T-helper 22 cell (primary cell): ENCODE results near the gene GPR35.

ENCODE experiments used
- DNase-seq: peaks from one replicate; pipeline ENCODE4 v3.0.0-alpha.2; 2020; ENCODE audit warnings: low read depth

GPR35 gene

DNA sequence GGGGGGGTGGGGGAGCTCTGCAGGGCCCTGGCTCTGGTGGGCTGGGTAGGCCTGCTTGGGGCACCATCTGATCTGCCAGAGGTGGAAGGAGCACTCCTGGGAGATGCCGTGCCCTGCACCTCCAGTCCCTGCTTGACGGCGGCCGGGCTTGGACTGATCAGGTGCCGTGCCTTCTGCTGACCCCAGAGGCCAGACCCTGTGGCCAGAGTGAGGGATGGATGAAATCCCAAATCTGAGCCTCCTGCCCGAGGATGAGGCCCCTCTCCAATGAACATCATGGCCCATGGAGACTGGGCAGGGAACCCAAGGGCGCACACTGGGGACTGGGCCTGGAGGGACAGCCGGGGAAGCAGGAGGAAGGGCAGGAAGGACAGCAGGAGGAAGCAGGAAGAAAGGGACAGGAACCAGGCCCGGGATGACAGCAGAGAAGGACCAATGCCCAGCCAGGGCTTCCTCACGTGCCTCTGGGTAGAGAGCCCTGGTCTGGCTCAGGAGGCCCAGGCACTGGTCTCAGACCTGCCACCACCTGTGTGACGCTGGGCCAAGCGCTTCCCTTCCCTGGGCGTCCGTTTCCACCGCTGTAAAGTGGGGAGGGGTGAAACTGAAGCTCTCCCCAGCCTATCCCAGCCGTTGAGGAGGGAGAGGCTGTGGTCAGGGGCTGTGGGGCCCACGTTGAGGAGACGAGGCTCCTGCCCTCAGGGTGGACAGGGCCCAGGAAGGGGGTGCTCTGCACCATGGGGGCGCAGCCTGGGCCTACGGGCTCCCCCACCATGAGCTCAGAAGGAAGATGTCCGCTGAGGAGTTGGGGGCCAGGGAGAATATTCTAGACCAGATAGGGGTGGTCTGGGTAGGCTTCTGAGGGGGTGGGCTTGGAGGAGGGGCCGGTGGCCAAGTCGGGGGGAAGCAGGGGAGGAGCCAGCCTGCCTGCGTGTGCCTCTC is 1.0 kb upstream of the GPR35 start:
- DNase-seq: no peak

DNA sequence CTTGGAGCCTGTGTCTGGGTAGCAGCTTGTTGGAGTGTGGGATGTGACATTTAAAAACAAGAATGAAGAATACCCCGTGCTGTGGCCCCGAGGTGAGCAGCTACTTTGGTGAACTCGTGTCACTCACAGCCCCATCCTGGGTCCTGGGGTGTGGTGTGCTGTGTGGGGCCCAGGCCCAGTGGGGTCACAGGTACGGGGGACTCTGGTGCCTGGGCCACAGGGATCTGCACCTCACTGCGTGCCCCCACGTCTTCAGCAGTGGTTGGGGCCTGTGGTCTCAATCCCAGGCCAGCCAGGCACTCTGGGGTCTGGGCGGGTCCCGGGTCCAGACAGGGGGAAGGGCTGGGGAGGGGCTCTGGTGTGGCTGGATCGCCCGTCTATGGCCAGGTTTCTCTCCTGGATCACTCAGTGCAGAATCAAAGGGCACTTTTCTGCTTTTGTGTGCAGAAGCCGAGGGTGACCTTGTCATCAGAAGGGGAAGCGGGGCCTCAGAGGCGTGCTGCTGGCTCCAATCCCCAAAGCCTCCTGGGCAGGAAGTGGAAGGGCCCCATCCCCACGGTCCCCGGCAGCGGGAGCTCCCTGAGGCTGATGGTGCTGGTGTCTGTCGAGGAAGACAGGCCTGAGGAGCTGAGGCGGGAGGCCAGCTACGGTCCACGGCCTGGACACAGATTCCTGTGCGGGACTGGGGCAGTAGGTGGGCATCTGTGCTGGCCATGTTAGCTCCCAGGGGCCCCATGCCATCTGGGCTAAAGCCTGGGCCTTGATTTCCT is 1.4 kb downstream of the GPR35 start:
- DNase-seq: no peak

DNA sequence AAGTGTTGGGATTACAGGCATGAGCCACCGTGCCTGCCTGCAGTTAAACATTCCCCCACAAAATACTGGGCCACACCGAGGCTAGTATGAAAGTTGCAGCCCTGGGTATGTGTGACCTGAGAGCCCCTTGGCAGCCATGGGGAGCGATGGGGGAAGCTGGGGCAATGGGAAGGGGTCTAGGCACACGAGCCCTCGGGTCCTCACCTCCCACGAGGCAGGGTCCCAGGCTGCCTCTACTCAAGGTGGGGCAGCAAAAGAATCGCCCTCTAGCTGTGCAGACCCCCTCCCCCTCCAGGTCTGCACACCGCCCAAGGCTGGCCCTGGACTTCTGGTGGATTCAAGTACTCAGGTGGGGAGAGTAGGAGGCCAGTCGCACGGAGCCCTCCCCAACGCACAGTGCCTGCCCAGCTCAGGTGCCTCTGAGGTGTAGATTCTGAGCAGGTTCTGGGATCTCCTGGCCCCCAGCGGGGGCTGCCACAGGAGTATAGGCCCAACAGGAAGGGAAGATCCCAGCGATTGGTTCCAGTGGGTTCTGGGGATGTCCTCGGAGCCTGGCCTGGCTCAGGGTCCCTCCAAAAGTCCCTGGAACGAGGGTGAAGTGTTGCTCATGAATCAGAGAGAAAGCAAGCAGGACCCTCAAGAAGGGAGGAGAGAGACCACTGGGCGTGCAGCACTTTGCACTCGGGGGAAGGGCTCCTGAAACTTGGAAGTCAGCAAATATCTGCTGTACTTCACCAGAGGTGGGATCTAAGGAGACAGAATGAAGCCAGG is 2.6 kb downstream of the GPR35 start:
- DNase-seq: no peak

DNA sequence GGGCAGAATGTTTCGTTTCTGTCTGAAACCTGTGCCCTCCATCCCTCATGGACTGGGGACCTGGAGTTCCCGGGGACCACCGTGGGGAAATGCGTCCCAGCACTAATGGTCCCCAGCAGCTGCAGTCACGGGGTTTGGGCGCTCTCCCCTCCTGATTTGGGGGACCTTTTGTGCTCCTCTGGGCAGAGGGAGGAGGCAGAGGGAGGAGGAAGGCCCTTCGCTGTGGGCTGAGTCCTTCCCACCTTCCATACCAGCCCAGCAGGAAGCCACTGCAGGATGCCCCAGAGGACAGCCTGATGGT is 3.2 kb downstream of the GPR35 start:
- no peak for DNase-seq

DNA sequence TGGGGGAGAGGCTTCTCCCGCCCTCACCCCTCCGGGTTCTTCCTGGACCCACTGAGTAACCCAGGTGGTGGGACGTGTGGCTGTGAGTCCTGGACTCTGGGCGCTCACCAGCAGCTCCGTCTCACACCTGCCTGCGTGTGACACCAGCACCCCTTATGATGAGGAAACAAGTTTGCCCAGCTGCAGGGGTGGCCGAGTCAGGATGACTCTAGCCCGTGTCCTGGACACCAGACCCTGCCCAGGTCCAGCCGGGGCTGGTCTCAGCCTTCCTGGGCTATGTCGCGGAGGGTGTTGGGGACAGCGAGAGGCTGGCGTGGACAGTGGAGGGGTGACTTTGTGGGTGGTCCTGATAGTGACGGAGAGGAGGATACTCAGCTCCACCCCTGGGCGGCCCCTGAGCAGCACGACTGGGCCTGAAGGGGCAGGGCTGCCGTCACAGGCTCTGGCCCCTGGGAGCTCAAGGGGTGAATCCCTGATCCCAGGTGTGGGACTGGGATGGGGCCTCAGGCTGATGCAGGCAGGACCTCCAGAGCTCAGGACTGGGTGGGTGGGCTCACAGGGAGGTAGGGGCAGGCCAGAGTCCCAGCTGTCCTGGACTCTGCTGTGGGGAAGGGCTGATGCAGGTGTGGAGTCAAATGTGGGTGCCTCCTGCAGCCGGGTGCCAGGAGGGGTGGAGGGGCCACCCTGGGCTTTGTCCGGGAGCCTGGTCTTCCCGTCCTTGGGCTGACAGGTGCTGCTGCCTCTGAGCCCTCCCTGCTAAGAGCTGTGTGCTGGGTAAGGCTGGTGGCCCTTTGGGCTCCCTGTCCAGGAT is 3.7 kb downstream of the GPR35 start:
- DNase-seq: no peak

DNA sequence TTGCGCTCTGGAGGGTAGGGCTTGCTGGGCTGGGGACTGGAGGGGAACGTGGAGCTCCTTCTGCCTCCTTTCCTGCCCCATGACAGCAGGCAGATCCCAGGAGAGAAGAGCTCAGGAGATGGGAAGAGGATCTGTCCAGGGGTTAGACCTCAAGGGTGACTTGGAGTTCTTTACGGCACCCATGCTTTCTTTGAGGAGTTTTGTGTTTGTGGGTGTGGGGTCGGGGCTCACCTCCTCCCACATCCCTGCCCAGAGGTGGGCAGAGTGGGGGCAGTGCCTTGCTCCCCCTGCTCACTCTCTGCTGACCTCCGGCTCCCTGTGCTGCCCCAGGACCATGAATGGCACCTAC is 4.3 kb downstream of the GPR35 start:
- DNase-seq: no peak

DNA sequence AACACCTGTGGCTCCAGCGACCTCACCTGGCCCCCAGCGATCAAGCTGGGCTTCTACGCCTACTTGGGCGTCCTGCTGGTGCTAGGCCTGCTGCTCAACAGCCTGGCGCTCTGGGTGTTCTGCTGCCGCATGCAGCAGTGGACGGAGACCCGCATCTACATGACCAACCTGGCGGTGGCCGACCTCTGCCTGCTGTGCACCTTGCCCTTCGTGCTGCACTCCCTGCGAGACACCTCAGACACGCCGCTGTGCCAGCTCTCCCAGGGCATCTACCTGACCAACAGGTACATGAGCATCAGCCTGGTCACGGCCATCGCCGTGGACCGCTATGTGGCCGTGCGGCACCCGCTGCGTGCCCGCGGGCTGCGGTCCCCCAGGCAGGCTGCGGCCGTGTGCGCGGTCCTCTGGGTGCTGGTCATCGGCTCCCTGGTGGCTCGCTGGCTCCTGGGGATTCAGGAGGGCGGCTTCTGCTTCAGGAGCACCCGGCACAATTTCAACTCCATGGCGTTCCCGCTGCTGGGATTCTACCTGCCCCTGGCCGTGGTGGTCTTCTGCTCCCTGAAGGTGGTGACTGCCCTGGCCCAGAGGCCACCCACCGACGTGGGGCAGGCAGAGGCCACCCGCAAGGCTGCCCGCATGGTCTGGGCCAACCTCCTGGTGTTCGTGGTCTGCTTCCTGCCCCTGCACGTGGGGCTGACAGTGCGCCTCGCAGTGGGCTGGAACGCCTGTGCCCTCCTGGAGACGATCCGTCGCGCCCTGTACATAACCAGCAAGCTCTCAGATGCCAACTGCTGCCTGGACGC is 4.9 kb downstream of the GPR35 start:
- DNase-seq: no peak

DNA sequence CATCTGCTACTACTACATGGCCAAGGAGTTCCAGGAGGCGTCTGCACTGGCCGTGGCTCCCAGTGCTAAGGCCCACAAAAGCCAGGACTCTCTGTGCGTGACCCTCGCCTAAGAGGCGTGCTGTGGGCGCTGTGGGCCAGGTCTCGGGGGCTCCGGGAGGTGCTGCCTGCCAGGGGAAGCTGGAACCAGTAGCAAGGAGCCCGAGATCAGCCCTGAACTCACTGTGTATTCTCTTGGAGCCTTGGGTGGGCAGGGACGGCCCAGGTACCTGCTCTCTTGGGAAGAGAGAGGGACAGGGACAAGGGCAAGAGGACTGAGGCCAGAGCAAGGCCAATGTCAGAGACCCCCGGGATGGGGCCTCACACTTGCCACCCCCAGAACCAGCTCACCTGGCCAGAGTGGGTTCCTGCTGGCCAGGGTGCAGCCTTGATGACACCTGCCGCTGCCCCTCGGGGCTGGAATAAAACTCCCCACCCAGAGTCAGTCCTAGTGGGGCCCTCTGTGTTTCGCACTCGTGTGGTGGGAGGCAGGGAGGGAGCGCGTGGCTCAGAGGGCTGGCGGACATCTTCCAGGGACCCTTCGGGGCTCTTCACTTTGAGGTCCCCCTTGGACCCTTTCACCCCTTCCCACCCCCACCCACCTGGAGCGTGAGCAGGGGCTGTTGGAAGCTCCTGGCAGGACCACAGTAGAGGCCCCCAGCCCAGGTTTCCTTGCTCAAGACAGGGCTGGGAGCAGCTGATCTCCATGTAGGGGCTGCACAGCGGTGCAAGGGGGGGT is 5.7 kb downstream of the GPR35 start:
- DNase-seq: no peak

DNA sequence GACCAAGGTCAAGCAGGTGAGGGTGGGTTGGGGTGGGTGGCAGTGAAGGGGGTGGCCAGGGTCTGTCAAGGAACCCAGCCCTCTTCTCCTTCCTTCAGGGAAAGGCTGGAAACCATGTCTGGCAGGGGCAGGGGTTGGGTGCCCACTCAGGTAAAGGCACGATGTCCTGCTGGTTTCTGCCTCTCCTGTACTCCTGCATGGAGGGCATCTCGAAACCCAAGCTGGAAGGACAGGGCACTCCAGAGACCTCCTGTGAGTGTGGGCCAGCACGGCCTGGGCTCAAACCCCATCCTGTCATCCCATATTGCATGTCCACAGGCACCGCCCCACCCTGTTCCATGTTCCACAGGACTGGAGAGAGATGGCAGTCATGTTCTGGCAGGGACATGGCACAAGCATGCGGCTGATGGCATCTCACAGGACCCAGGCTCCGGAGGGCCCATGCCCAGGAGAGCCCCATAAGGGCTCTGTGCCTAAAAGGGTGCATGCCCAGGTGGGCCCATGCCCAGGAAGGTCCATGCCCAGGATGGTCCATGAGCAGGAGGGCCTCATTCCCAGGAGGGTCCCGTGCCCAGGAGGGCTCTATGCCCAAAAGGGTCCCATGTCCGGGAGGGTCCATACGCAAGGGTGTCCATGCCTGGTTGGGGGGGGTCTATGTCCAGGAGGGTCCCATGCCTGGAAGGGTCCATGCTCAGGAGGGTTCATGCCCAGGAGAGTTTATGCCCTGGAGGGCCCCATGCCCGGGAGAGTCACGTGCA is 6.4 kb downstream of the GPR35 start:
- no peak for DNase-seq

DNA sequence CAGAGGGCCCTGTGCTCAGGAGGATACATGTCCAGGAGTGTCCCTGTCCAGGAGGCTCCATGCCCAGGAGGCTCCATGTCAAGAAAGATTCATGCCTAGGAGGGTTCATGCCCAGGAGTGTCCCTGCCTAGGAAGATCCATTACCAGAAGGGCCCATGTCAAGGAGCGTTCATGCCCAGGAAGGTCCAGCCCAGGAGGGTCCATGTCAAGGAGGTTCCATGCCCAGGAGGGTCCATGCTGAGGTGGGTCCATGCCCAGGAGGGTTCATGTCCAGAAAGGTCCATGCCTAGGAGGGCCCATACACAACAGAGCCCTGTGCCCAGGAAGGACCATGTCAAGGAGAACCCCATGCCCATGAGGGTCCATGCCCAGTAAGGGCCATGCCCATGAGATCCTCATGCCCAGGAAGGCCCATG is 7.0 kb downstream of the GPR35 start:
- DNase-seq: no peak

DNA sequence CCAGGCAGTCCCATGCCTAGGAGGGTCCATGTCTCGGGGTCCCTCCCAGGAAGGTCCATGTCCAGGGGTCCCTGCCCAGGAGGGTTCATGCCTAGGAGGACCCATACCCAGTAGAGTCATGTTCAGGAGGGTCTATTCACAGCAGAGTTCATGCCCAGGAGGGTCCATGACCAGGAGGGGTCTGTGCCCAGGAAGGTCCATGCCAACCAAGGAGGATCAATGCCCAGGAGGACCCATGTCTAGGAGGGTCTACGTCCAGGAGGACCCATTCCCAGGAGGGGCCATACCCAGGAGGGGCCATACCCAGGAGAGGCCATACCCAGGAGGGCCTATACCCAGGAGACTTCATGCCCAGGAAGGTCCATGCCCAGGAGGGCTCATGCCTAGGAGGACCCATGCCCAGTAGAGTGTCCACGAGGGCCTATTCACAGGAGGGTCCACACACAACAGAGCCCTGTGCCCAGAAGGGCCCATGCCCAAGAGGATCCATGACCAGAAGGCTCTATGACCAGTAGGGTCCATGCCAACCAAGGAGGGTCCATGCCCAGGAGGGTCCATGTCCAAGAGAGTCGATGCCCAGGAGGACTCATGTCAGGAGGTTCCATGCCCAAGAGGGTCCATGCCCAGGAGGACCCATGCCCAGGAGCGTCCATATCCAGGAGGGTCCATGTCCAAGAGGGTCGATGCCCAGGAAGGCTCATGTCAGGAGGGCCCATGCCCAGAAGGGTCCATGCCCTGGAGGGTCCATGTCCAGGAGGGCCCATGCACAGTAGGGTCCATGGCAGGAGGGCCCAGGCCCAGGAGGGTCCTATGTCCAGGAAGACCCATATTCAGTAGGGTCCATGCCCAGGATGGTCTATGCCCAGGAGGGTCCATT is 10.1 kb downstream of the GPR35 start:
- DNase-seq: no peak

DNA sequence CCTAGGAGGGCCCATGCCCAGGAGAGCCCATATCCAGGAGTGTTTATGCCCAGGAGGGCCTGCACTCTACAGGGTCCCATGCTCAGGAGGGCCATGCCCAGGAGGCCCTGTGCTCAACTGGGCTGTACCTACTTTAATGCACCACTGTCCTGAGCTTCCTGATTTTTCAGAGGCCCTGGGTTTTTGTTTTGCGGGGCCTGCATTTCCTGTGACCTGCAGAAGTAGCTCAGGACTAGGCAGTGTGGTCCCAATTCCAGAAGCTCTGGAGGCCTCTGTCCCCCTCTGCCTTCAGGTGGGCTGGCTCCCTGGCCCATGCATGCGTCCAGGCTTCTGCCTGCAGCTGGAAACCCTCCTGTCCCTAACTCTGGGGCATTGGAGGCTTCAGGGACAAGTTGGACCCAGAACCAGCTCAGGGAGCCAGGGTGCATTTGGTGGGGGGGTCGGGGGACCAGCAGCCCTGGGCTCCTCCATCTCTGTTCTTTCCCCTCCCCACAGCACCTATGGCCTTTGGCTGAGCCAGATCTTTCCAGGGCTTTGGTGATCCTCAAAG is 10.8 kb downstream of the GPR35 start:
- no peak for DNase-seq

DNA sequence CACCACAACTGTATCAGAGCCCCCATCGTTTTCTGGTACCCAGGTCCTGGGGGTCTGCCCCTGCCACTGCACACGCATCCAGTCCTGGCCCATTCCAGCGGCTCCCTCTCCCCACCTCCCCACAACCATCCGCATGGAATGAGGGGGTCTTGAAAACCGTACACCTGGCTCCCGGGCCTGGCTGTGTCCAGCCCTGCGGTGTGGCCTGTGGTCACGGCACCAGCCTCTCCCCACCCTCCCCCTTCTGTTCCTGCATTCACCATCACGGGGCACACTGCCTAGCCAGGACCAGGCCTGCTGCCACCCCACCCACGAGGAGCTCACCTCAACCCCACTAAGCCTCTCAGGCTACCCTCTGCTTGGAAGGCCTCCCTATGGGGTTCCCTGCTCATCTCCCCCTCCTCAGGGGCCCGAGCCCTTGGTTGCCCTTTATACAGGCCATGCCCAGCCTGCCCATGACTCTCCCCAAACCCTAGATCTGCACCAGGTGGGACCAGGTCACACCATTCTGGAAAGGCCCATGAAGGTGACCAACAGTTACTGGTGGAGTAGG is 11.4 kb downstream of the GPR35 start:
- no peak for DNase-seq

DNA sequence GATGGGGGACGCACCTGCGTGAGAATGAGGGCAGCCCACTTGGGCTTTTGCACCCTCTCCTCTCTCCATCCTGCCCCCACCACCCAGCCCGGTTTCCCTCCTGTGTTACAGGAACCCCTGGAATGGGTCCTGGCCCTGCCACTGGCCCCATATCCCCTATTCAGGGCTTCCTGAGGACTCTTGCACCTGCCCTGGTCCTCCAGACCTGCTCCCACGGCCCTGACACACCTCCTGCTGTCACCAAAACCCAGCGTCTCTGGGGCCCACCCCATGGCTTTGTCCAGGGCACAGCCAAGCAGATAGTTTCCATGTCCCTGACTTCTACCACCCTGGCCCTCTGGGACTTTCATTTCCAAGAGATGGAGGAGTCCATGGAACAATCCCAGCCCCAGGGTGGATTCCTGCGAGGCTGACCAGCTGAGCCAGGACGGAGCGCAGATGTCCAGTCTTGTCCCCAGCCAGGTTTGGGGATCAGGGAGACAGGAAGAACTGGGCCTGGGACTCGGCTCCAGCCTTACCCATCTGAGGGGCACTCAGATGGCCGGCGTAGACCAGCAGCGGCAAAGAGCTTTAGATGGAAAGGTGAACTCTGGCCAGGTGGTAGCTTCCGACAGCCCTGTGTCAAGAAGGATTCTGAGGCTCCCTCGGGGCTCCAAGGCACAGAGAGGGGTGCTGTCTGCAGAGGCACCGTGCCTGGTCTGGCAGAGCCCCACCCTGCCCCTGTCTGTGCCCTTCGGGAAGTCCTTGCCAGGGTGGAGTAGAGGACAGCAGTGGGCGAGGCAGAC is 12.0 kb downstream of the GPR35 start:
- no peak for DNase-seq

DNA sequence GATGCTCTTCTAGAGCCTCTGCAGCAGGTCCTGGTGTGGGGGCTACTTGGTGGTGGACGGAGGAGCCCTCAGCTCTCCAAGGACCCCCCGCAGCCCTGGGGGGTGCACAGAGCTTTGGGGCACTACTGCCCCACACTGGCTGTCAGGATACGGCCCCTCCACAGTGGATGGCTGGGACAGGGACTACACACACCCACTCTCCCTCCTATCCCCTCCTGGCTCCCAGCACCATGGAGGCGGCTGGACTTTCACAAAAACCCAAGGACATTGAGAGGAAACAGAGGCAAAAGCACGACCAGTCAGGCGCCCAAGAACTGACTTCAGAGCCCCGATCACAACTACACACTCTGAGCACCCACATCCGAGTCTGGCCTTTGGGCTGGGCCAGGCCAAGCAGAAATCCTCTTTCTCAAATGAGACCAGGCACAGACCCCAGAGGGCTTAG is 12.6 kb downstream of the GPR35 start:
- DNase-seq: no peak

DNA sequence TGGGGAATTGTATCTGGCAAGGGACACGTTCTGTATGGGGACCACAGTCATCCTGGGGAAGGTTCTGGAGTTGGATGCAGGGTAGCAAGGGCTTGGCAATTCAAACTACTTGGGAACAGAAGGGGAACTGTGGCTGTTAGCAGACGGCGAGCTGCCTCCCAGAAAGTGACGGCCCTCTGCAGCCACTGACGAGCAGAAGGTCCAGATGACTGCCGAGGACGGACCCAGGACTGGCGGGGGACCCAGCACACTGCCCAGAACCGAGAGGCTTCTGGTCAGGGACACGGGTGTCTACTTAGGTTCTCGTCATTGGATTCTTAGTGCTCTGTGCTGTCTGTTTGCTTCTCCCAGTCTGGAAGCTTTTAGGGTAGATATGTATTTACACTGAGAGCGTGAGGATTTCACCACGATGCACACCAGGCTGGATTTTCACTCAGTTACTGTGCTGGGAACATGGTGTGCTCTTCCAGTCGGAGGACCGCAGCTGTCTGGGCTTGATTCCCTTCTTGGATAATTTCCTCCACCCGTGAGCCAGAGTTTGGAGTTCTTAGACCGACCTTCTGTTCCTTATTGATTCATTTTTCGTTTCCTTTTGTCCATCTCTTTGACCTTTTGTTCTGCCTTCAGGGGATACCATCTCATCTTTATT is 13.4 kb downstream of the GPR35 start:
- DNase-seq: no peak

DNA sequence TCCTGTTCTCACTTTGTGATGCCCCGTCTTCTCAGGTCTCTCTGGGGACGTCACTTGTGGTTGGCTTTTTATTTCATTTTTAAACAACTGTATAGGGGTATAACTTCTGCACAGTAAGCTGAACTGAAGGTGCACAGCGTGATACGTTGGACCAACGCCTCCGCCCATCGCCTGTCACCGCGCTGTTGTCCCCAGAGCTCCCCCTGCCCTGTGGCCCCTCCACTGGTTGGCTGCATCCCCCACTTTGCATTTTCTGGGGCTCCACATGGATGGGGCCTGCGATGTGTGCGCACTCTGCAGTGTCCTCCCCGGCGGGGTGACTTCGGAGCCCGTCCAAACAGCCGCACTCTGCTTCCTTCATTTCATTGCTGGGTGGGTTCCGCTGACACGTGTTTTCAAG is 14.3 kb downstream of the GPR35 start:
- no peak for DNase-seq
